Stimulated activated memory B cell treated with anti-CD40 and anti-IgM and Interleukin-4, amounts not matched to agents 10 μg/mL and 1 μg/mL and 100 μg/mL, for 72 hours (primary cell): Measurements from ENCODE around the gene TPCN2.

Source experiments
- ATAC-seq: fragments of 150-1000 bp; cut with Tn5 transposase; 2 replicates; pipeline ENCODE4 v1.10.0; 2021
- H3K27ac Mint-ChIP-seq: one replicate; pipeline ENCODE4 v1.8.0; 2022; ENCODE audit warnings: mild to moderate bottlenecking, mixed read lengths
- H3K27me3 Mint-ChIP-seq: one replicate; pipeline ENCODE4 v1.8.0; 2022; ENCODE audit warnings: mixed read lengths
- H3K36me3 Mint-ChIP-seq: one replicate; pipeline ENCODE4 v1.8.0; 2022; ENCODE audit warnings: mixed read lengths
- H3K4me1 Mint-ChIP-seq: one replicate; pipeline ENCODE4 v1.8.0; 2022; ENCODE audit warnings: mixed read lengths
- H3K4me3 Mint-ChIP-seq: one replicate; pipeline ENCODE4 v1.8.0; 2022; ENCODE audit warnings: mild to moderate bottlenecking, moderate library complexity, mixed read lengths
- H3K9me3 Mint-ChIP-seq: one replicate; pipeline ENCODE4 v1.8.0; 2022; ENCODE audit warnings: mixed read lengths

The TPCN2 gene

GRCh38 chr11:69161117-69161407 lies 112.3 kb downstream of the TPCN2 start:
- peaks cover 24% of the 10 kb centered on the region for H3K4me1 Mint-ChIP-seq
- H3K27me3 Mint-ChIP-seq: no peaks in the 10 kb centered on the region
- peaks cover 15% of the 10 kb centered on the region for H3K9me3 Mint-ChIP-seq
- peaks cover 40% of the 10 kb centered on the region for H3K36me3 Mint-ChIP-seq
- no peak overlapping the region for H3K4me3 Mint-ChIP-seq
- H3K27ac Mint-ChIP-seq: no peak overlapping the region
- no peak for ATAC-seq

GRCh38 chr11:69162505-69162904 lies 113.8 kb downstream of the TPCN2 start:
- peaks cover 15% of the 10 kb centered on the region for H3K9me3 Mint-ChIP-seq
- no peak overlapping the region for H3K27ac Mint-ChIP-seq
- H3K4me1 Mint-ChIP-seq: peaks cover 25% of the 10 kb centered on the region
- H3K4me3 Mint-ChIP-seq: no peak overlapping the region
- ATAC-seq: no peak
- H3K36me3 Mint-ChIP-seq: peaks cover 40% of the 10 kb centered on the region
- no peaks in the 10 kb centered on the region for H3K27me3 Mint-ChIP-seq

DNA sequence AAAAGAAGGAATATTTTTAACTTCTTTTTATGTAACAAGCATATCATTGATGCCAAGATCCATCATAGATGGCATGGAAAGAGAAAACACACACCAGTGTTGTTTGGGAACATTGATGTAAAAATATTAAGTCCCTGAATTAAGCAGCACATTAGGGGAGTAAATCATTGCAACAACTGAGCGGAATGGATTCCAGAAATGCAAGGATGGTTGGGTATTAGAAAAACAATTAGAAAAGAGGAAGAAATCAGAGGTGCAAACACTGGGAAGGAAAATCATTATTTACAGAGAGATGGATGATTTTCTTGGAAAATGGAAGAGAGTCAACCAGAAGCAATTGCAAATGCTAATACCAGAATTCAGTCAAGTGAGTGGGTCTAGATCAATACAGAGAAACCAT lies 115.1 kb downstream of the TPCN2 start:
- Mint-ChIP-seq H3K4me3 (no peak overlapping the region), H3K4me1 (peaks cover 30% of the 10 kb centered on the region), H3K27ac (no peak overlapping the region), H3K36me3 (peaks cover 38% of the 10 kb centered on the region), H3K27me3 (no peaks in the 10 kb centered on the region), H3K9me3 (peaks cover 15% of the 10 kb centered on the region)
- ATAC-seq: no peak

DNA sequence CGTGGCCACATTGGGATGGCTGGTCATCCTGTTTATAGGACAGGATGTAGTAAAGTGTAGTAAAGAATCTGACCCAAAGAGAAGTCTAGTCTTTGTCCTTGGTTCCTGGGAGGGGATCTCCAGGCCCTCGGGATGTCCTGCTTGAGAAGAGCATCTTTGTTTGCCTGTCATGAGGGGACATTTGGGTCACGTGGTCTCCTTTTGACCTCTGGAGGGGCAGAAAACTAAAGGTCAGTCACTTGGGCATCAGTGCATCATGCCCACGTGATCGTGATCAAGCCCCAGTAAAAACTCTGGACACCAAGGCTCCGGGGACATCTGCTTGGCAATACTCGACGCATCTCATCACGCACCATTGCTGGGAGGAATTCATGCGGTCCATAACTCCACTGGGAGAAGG lies 116.1 kb downstream of the TPCN2 start:
- Mint-ChIP-seq H3K9me3 (peaks cover 15% of the 10 kb centered on the region), H3K36me3 (peaks cover 28% of the 10 kb centered on the region), H3K4me1 (peaks cover 30% of the 10 kb centered on the region), H3K27ac (no peak overlapping the region), H3K4me3 (no peak overlapping the region), H3K27me3 (no peaks in the 10 kb centered on the region)
- ATAC-seq: no peak

DNA sequence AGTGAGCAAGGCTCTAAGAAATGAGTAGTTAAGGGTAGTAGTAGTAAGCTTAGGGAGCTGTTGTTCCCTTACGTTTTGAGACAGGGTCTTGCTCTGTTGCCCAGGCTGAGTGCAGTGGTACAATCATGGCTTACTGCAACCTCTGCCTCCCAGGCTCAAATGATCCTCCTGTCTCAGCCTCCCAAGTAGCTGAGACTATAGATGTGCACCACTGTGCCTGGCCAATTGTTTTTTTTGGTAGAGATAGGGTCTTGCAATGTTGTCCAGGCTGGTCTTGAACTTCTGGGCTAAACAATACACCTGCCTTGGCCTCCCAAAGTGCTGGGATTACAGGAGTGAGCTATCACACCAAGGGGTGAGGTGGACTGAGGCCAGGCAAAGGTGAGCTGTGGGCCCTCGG lies 117.0 kb downstream of the TPCN2 start:
- peaks cover 30% of the 10 kb centered on the region for H3K4me1 Mint-ChIP-seq

DNA sequence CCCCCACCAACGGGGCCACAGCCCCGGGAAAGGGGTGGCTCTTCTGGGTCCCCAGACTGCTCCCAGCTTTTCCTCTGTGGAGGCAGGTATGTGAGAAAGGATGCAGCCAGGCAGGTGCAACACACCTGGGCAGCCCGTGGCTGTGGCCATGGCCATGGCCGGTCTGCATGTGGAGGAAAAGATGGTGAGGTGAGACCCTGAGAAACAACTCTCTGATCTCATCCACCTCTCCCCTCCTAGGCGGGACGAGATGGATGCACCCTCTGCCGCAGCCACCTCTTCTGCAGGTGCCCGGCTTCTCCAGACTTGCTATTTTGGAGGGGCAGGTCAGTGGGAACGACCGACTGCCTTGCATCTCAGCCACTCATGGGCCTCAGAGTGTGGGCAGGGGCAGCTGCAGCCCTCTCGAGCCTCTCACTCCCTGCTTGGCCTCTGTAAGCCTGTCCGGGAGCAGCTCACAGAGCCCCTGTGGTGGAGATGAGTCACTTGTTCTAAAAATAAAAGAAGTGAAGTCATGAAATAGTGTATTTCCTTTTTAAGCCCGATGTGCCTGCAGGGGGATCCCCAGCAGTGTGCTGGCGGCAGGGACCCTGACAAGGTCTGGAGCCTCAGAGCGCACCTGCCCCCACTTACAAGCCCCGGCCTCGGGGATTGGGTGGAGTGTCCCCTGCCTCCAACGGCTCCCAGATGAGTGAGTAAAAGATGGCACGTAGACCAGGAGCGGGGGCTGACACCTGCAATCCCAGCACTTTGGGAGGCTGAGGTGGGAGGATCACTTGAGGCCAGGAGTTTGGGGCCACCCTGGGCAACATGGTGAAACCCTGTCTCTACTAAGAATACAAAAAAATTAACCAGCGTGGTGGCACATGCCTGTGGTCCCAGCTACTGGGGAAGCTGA lies 117.7 kb downstream of the TPCN2 start:
- peaks cover 30% of the 10 kb centered on the region for H3K4me1 Mint-ChIP-seq
- H3K4me3 Mint-ChIP-seq: peak overlapping the region; percentile 70
- peak overlapping the region; percentile 88 for H3K27ac Mint-ChIP-seq
- H3K9me3 Mint-ChIP-seq: peaks cover 15% of the 10 kb centered on the region
- peaks cover 24% of the 10 kb centered on the region for H3K36me3 Mint-ChIP-seq
- H3K27me3 Mint-ChIP-seq: no peaks in the 10 kb centered on the region
- ATAC-seq: peak; percentile 94

More for the DNA sequence above, 117.0 kb downstream of the TPCN2 start:
- no peak overlapping the region for H3K4me3 Mint-ChIP-seq
- H3K27ac Mint-ChIP-seq: peak overlapping the region; percentile 88
- H3K27me3 Mint-ChIP-seq: no peaks in the 10 kb centered on the region
- peaks cover 15% of the 10 kb centered on the region for H3K9me3 Mint-ChIP-seq
- ATAC-seq: no peak
- peaks cover 27% of the 10 kb centered on the region for H3K36me3 Mint-ChIP-seq

DNA sequence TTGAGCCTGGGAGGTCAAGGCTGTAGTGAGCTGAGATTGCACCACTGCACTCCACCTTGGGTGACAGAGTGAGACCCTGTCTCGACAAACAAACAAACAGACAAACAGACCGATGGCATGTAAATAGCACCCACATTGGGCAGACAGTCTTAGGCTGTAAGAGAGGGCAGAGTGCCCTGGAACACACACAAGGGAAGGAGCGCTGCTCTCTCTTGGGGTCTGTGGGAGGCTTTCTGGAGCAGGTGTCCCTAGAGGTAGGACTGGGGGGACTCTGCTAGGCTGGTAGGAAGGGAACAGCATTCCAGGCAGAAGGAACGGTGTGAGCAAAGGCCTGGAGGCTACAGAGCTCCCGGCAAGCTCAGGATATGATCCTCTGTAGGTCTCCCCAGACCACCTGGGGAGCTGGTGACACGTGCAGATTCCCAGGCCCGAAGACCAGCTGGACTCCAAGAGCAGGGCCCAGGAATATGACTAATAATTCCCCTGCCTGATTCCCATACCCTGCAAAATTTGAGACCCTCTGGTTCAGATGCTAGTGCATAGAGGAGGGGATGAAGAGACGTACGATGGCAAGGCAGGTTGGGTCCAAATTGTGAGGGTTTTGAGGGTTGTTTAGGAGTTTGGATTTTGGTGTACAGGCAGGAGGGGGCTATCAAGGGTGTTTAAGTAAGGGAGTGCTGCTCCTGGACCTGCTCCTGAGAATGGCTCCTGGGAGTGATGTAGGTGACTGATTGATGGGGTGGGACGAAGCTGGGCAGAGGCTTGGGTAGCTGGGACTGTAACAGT lies 118.6 kb downstream of the TPCN2 start:
- H3K27ac Mint-ChIP-seq: peak overlapping the region; percentile 88
- H3K4me3 Mint-ChIP-seq: peak overlapping the region; percentile 70
- H3K36me3 Mint-ChIP-seq: peaks cover 17% of the 10 kb centered on the region
- no peak for ATAC-seq
- H3K27me3 Mint-ChIP-seq: no peaks in the 10 kb centered on the region
- H3K9me3 Mint-ChIP-seq: peaks cover 15% of the 10 kb centered on the region
- H3K4me1 Mint-ChIP-seq: peaks cover 33% of the 10 kb centered on the region

DNA sequence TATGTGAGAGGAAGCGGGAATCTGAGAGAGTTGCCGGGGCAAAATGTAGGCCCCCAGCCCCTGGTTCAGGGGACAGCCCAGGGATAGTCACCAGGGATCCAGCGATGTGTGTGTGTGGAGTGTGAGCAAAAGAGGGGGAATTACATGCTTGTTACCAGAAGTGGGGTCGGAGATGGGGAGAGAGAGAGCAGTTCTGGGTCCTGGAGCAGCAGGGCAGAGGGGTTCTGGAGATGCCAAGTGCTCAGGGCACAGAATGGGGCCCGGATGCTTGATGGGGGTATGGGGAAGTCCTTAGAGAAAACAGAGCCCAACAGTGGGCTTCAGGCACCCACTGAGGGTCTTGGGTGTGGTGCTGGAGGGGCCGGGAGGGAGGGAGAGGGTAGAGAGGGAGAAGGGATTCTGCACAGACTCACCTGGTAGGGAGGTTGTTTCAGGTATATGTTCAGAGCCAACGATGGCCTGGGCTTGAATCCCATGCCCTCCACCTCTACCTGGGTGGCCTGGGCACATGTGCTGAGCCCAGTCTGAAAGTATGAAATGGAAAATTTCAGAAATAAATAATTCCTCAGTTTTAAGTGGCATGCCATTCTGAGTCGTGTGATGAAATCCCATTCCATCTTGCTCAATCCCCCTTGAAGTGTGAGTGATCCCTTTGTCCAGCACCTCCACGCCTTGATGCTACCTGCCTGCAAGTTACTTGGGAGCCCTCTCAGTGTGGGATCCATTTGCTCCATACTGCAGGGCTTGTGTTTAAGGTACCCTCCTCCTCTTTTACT lies 119.4 kb downstream of the TPCN2 start:
- peaks cover 9% of the 10 kb centered on the region for H3K9me3 Mint-ChIP-seq
- H3K27ac Mint-ChIP-seq: peak overlapping the region; percentile 88
- H3K36me3 Mint-ChIP-seq: peaks cover 11% of the 10 kb centered on the region
- peaks cover 36% of the 10 kb centered on the region for H3K4me1 Mint-ChIP-seq
- H3K4me3 Mint-ChIP-seq: no peak overlapping the region
- no peaks in the 10 kb centered on the region for H3K27me3 Mint-ChIP-seq
- no peak for ATAC-seq

DNA sequence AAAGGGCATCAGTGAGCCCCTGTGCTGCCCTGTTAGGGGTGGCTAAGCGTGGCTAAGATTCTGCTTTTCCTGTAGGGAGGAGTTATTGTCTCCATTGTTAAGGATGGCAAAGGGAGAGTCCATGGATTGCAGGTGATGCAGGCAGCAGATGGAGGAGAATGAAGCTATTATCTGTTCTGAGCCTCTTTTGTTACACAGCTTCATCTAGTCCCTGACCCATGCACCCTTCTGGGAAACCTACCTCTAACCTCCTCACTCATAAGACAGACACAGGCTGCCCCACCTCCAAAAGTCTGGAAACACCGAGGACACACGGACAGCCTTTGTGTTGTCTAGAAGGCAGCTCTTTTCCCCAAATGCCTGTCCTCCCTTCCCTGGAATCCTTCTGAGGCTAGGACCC lies 120.7 kb downstream of the TPCN2 start:
- Mint-ChIP-seq H3K27me3 (no peaks in the 10 kb centered on the region), H3K27ac (no peak overlapping the region), H3K4me3 (no peak overlapping the region), H3K4me1 (peaks cover 36% of the 10 kb centered on the region), H3K9me3 (peaks cover 2% of the 10 kb centered on the region), H3K36me3 (no peaks in the 10 kb centered on the region)
- ATAC-seq: no peak

DNA sequence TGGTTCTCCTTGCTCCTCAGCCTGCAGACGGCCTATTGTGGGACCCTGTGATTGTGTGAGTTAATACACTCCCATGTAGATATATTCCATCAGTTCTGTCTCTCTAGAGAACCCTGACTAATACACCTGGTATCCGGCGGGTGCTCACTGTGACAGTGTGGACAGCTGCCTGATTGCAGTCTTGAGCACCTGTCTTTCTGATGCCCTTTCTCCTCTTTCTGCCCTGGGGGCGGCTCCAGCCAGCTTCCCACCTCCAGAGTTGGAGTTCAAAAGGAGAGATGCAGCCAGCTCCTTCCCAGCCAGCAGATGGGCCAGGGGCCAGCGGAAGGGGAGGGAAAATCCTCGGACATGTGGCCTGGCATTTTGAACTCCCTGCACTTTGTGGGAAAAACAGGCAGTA lies 122.0 kb downstream of the TPCN2 start:
- no peak for ATAC-seq
- Mint-ChIP-seq H3K4me1 (peaks cover 30% of the 10 kb centered on the region), H3K27ac (no peak overlapping the region), H3K9me3 (peaks cover 2% of the 10 kb centered on the region), H3K27me3 (no peaks in the 10 kb centered on the region), H3K4me3 (no peak overlapping the region), H3K36me3 (no peaks in the 10 kb centered on the region)

DNA sequence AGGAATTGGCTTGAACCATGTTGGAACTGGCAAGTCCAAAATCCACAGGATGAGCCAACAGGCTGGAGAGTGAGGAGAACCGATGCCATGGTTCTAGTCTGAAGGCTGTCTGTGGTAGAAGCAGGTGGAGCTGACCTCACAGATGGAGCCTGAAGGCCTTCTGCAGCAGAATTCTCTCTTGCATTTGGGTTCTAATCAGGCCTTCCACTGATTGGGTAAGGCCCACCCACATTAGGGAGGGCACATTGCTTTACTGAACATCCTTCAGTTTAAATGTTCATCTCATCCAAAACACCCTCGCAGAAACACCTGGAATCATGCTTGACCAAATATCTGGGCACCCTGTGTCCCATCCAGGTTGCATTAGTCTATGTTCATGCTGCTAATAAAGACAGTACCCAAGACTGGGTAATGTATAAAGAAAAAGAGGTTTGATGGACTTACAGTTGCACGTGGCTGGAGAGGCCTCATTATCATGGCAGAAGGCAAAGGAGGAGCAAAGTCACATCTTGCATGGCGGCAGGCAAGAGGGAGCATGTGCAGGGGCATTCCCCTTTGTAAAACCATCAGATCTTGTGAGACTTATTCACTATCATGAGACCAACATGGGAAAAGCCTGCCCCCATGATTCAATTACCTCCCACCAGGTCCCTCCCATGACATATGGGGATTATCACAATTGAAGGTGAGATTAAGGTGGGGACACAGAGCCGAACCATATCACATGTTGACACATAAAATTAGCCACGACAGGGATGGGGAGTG lies 122.9 kb downstream of the TPCN2 start:
- Mint-ChIP-seq H3K27ac (no peak overlapping the region), H3K4me1 (peaks cover 20% of the 10 kb centered on the region), H3K4me3 (no peak overlapping the region), H3K36me3 (no peaks in the 10 kb centered on the region), H3K27me3 (no peaks in the 10 kb centered on the region), H3K9me3 (peaks cover 2% of the 10 kb centered on the region)
- no peak for ATAC-seq

- Mint-ChIP-seq H3K4me3 (no peak overlapping the region), H3K4me1 (peaks cover 10% of the 10 kb centered on the region), H3K27ac (no peak overlapping the region), H3K27me3 (no peaks in the 10 kb centered on the region), H3K36me3 (no peaks in the 10 kb centered on the region), H3K9me3 (peaks cover 2% of the 10 kb centered on the region)
- no peak for ATAC-seq
These were observed 123.9 kb downstream of the TPCN2 start for GRCh38 chr11:69172674-69173073.

DNA sequence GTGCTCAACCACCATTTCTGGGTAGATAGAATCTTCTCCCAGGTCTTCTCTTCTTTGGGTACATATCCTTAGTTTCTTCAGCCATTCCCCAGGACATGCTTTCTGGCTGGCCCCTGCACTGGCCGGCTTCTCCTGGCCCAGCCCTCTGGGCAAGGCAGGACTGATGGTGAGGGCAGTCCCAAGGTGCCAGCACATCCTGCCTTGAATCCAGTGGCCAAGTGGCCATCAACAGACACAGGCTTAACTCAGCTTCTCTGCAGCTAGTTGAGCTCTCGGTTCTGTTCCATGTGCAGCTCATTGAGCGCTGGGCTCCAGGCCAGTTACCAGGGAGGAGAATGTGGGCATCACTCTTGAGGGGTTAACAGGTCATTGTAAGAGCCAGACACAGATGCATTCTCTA lies 124.6 kb downstream of the TPCN2 start:
- H3K9me3 Mint-ChIP-seq: peaks cover 2% of the 10 kb centered on the region
- no peak overlapping the region for H3K4me3 Mint-ChIP-seq
- H3K27ac Mint-ChIP-seq: no peak overlapping the region
- ATAC-seq: no peak
- H3K4me1 Mint-ChIP-seq: peaks cover 6% of the 10 kb centered on the region
- H3K27me3 Mint-ChIP-seq: peaks cover 1% of the 10 kb centered on the region
- no peaks in the 10 kb centered on the region for H3K36me3 Mint-ChIP-seq

GRCh38 chr11:69173925-69174581 lies 125.3 kb downstream of the TPCN2 start:
- Mint-ChIP-seq H3K4me3 (no peak overlapping the region), H3K9me3 (peaks cover 2% of the 10 kb centered on the region), H3K4me1 (peaks cover 6% of the 10 kb centered on the region), H3K36me3 (no peaks in the 10 kb centered on the region), H3K27me3 (peaks cover 8% of the 10 kb centered on the region), H3K27ac (no peak overlapping the region)
- no peak for ATAC-seq
